DND-41 (cell line): ENCODE data around the gene PPP2R5E.
A peak's percentile ranks its signal among the peaks of the same experiment; 100 is the strongest.

Source experiments
- ATAC-seq: fragments of 200-7000 bp; cut with Tn5 transposase; 3 replicates; pipeline ENCODE4 v1.9.1; 2021; ENCODE audit warnings: low read depth; ENCODE audit not compliant: insufficient read depth
- DNase-seq: peaks from one replicate; pipeline ENCODE4 v3.0.0-alpha.2; 2020
- H2AFZ ChIP-seq: 2 replicates; pipeline ENCODE4 v1.6.0; 2012; ENCODE audit warnings: low read depth, low read length
- H3K27ac ChIP-seq: 2 replicates; pipeline ENCODE4 v1.5.1; 2012; ENCODE audit warnings: low read length, inconsistent platforms
- H3K27me3 ChIP-seq: fragments of 200-600 bp; sonication (generic); 2 replicates; pipeline ENCODE4 v1.6.0; 2012; ENCODE audit warnings: low read length, mild to moderate bottlenecking, inconsistent platforms; ENCODE audit not compliant: insufficient read depth, poor library complexity
- H3K36me3 ChIP-seq: 2 replicates; pipeline ENCODE4 v1.5.1; 2012; ENCODE audit warnings: low read length, inconsistent platforms; ENCODE audit not compliant: insufficient read depth
- H3K4me1 ChIP-seq: 2 replicates; pipeline ENCODE4 v1.5.1; 2012; ENCODE audit warnings: mild to moderate bottlenecking, low read length; ENCODE audit not compliant: insufficient read depth
- H3K4me2 ChIP-seq: 2 replicates; pipeline ENCODE4 v1.6.0; 2012; ENCODE audit warnings: mild to moderate bottlenecking, moderate library complexity, low read length, inconsistent platforms; ENCODE audit not compliant: insufficient read depth
- H3K4me3 ChIP-seq, 2 experiments: fragments of 200-600 bp in 1 of 2; shearing (Covaris generic) in 1 of 2; 2 replicates each; pipeline ENCODE4 v1.5.1; 2012 to 2016; ENCODE audit warnings: inconsistent platforms in 2 of 2, low read length in 2 of 2, mild to moderate bottlenecking in 2 of 2, low read depth in 1 of 2, moderate library complexity in 1 of 2
- H3K79me2 ChIP-seq: 2 replicates; pipeline ENCODE4 v1.6.0; 2012; ENCODE audit warnings: low read length, inconsistent platforms; ENCODE audit not compliant: insufficient read depth
- H3K9ac ChIP-seq: 2 replicates; pipeline ENCODE4 v1.6.0; 2012; ENCODE audit warnings: low read depth, mild to moderate bottlenecking, inconsistent platforms, low read length, moderate library complexity
- H3K9me3 ChIP-seq: 2 replicates; pipeline ENCODE4 v1.5.1; 2012; ENCODE audit warnings: low read length, moderate library complexity, mild to moderate bottlenecking, inconsistent platforms; ENCODE audit not compliant: insufficient read depth, severe bottlenecking
- H4K20me1 ChIP-seq: 2 replicates; pipeline ENCODE4 v1.6.0; 2012; ENCODE audit warnings: low read length; ENCODE audit not compliant: insufficient read depth
- CTCF ChIP-seq: IDR thresholded peaks from 2 replicates; pipeline ENCODE4 v1.5.1; 2012; ENCODE audit warnings: borderline replicate concordance, low read length, moderate library complexity, mild to moderate bottlenecking; ENCODE audit not compliant: poor library complexity, severe bottlenecking; ENCODE audit errors: extremely low read depth
- EZH2 ChIP-seq: IDR thresholded peaks from 3 replicates; pipeline ENCODE4 v1.6.1; 2012; ENCODE audit warnings: borderline replicate concordance, low read depth, mild to moderate bottlenecking, moderate library complexity, low read length, inconsistent platforms; ENCODE audit not compliant: severe bottlenecking

PPP2R5E gene

GRCh38 chr14:63444588-63444987, 98.6 kb downstream of the PPP2R5E start:
- no peaks in the 10 kb centered on the region for H3K27me3 ChIP-seq
- no peak overlapping the region for H3K4me2 ChIP-seq
- ATAC-seq (no peak), DNase-seq (no peak)
- H3K9me3 ChIP-seq: no peaks in the 10 kb centered on the region
- H3K4me3 ChIP-seq: no peak overlapping the region
- H3K79me2 ChIP-seq: peaks cover 70% of the 10 kb centered on the region
- H3K36me3 ChIP-seq: no peaks in the 10 kb centered on the region
- no peak overlapping the region for H2AFZ ChIP-seq
- no peak overlapping the region for H3K9ac ChIP-seq
- H4K20me1 ChIP-seq: peaks cover 14% of the 10 kb centered on the region
- no peaks in the 10 kb centered on the region for H3K4me1 ChIP-seq
- TF ChIP-seq EZH2 (no peak), CTCF (no peak)
- no peak overlapping the region for H3K27ac ChIP-seq

GRCh38 chr14:63443988-63444387, 99.2 kb downstream of the PPP2R5E start:
- no peak for TF ChIP-seq EZH2
- no peak for TF ChIP-seq CTCF
- no peak overlapping the region for H3K27ac ChIP-seq
- no peak overlapping the region for H3K4me2 ChIP-seq
- ATAC-seq (no peak), DNase-seq (no peak)
- H2AFZ ChIP-seq: no peak overlapping the region
- no peak overlapping the region for H3K4me3 ChIP-seq
- no peaks in the 10 kb centered on the region for H3K27me3 ChIP-seq
- no peak overlapping the region for H3K9ac ChIP-seq
- no peaks in the 10 kb centered on the region; the same call in 1 of the 2 replicates for H3K4me1 ChIP-seq
- no peaks in the 10 kb centered on the region for H3K9me3 ChIP-seq
- H4K20me1 ChIP-seq: peaks cover 16% of the 10 kb centered on the region
- H3K36me3 ChIP-seq: no peaks in the 10 kb centered on the region
- H3K79me2 ChIP-seq: peaks cover 67% of the 10 kb centered on the region

GRCh38 chr14:63443361-63443760, 99.8 kb downstream of the PPP2R5E start:
- Histone ChIP-seq H2AFZ (no peak overlapping the region), H3K9ac (no peak overlapping the region), H3K4me2 (no peak overlapping the region), H3K4me3 (no peak overlapping the region), H3K79me2 (peaks cover 68% of the 10 kb centered on the region), H4K20me1 (peaks cover 16% of the 10 kb centered on the region), H3K9me3 (no peaks in the 10 kb centered on the region), H3K27me3 (no peaks in the 10 kb centered on the region), H3K27ac (no peak overlapping the region), H3K36me3 (no peaks in the 10 kb centered on the region), H3K4me1 (no peaks in the 10 kb centered on the region; the same call in 1 of the 2 replicates)
- ATAC-seq (no peak), DNase-seq (no peak)
- TF ChIP-seq CTCF: no peak
- no peak for TF ChIP-seq EZH2

GRCh38 chr14:63438065-63438757, 105.0 kb downstream of the PPP2R5E start:
- no peak overlapping the region for H2AFZ ChIP-seq
- ATAC-seq: peak; percentile 81
- H3K4me1 ChIP-seq: no peaks in the 10 kb centered on the region; the same call in 1 of the 2 replicates
- TF ChIP-seq EZH2 (no peak), CTCF (peak; percentile 17)
- no peak overlapping the region for H3K9ac ChIP-seq
- peak; percentile 46 for DNase-seq
- H3K9me3 ChIP-seq: no peaks in the 10 kb centered on the region
- no peak overlapping the region for H3K4me3 ChIP-seq
- H3K4me2 ChIP-seq: no peak overlapping the region
- H3K27me3 ChIP-seq: no peaks in the 10 kb centered on the region
- H3K36me3 ChIP-seq: no peaks in the 10 kb centered on the region
- H4K20me1 ChIP-seq: peaks cover 26% of the 10 kb centered on the region
- H3K27ac ChIP-seq: no peak overlapping the region
- peaks cover 73% of the 10 kb centered on the region for H3K79me2 ChIP-seq
